Effector memory CD4-positive, alpha-beta T cell (primary cell): ENCODE data around the gene MS4A10.

Experiments
- DNase-seq, 3 donors: peaks; one replicate each; pipeline ENCODE4 v3.0.0-alpha.2; 2020
- H3K27ac ChIP-seq: 2 replicates; pipeline ENCODE4 v1.7.0; 2013; ENCODE audit warnings: mild to moderate bottlenecking, low read length, moderate library complexity; ENCODE audit not compliant: insufficient read depth, poor library complexity, severe bottlenecking
- H3K27me3 ChIP-seq: replicated peaks from 2 replicates; pipeline ENCODE4 v1.7.0; 2013; ENCODE audit warnings: mild to moderate bottlenecking, low read length; ENCODE audit not compliant: insufficient read depth, control insufficient read depth, poor library complexity, severe bottlenecking
- H3K36me3 ChIP-seq: 2 replicates; pipeline ENCODE4 v1.7.0; 2013; ENCODE audit warnings: mild to moderate bottlenecking, low read length, moderate library complexity; ENCODE audit not compliant: control insufficient read depth, insufficient read depth
- H3K4me1 ChIP-seq: 2 replicates; pipeline ENCODE4 v1.7.0; 2013; ENCODE audit warnings: low read length, mild to moderate bottlenecking; ENCODE audit not compliant: control insufficient read depth, insufficient read depth, poor library complexity, severe bottlenecking
- H3K4me3 ChIP-seq: 2 replicates; pipeline ENCODE4 v1.7.0; 2013; ENCODE audit warnings: low read length, low read depth, mild to moderate bottlenecking; ENCODE audit not compliant: insufficient read depth, poor library complexity, severe bottlenecking
- H3K9me3 ChIP-seq: 2 replicates; pipeline ENCODE4 v1.7.0; 2013; ENCODE audit warnings: mild to moderate bottlenecking, low read length, moderate library complexity; ENCODE audit not compliant: control insufficient read depth

MS4A10 gene

GRCh38 chr11:60783141-60783484 is 2.0 kb upstream of the MS4A10 start:
- Histone ChIP-seq H3K9me3 (no peaks in the 10 kb centered on the region), H3K4me1 (no peaks in the 10 kb centered on the region), H3K27ac (no peak overlapping the region), H3K4me3 (no peak overlapping the region), H3K36me3 (no peaks in the 10 kb centered on the region), H3K27me3 (no peaks in the 10 kb centered on the region)
- DNase-seq, result no peak

- no peak for DNase-seq
- H3K9me3 ChIP-seq, result no peaks in the 10 kb centered on the region
Observed at GRCh38 chr11:60783911-60784310, 1.2 kb upstream of the MS4A10 start.

GRCh38 chr11:60785806-60786361 is 751 bp downstream of the MS4A10 start:
- Histone ChIP-seq H3K27ac (no peak overlapping the region), H3K4me3 (no peak overlapping the region), H3K9me3 (no peaks in the 10 kb centered on the region), H3K36me3 (no peaks in the 10 kb centered on the region), H3K27me3 (no peaks in the 10 kb centered on the region), H3K4me1 (no peaks in the 10 kb centered on the region)
- DNase-seq, result no peak

More at GRCh38 chr11:60783911-60784310, 1.2 kb upstream of the MS4A10 start:
- H3K27ac ChIP-seq, result no peak overlapping the region
- no peaks in the 10 kb centered on the region for H3K27me3 ChIP-seq
- H3K4me1 ChIP-seq, result no peaks in the 10 kb centered on the region
- no peak overlapping the region for H3K4me3 ChIP-seq
- H3K36me3 ChIP-seq, result no peaks in the 10 kb centered on the region

GRCh38 chr11:60786811-60787567 is 1.9 kb downstream of the MS4A10 start:
- H3K27ac ChIP-seq, result no peak overlapping the region
- no peaks in the 10 kb centered on the region for H3K4me1 ChIP-seq
- H3K36me3 ChIP-seq, result no peaks in the 10 kb centered on the region
- DNase-seq, result no peak
- H3K27me3 ChIP-seq, result no peaks in the 10 kb centered on the region
- H3K4me3 ChIP-seq, result no peak overlapping the region
- H3K9me3 ChIP-seq, result no peaks in the 10 kb centered on the region

- H3K4me1 ChIP-seq, result no peaks in the 10 kb centered on the region
- no peaks in the 10 kb centered on the region for H3K36me3 ChIP-seq
- DNase-seq, result no peak
- no peaks in the 10 kb centered on the region for H3K9me3 ChIP-seq
- H3K4me3 ChIP-seq, result no peak overlapping the region
- H3K27me3 ChIP-seq, result no peaks in the 10 kb centered on the region
- no peak overlapping the region for H3K27ac ChIP-seq
Observed at GRCh38 chr11:60788401-60789125, 3.4 kb downstream of the MS4A10 start.

GRCh38 chr11:60790726-60791125 is 5.6 kb downstream of the MS4A10 start:
- DNase-seq, result no peak
- Histone ChIP-seq H3K4me1 (no peaks in the 10 kb centered on the region), H3K9me3 (no peaks in the 10 kb centered on the region), H3K27me3 (no peaks in the 10 kb centered on the region), H3K4me3 (no peak overlapping the region), H3K27ac (no peak overlapping the region), H3K36me3 (no peaks in the 10 kb centered on the region)

GRCh38 chr11:60791153-60791933 is 6.2 kb downstream of the MS4A10 start:
- Histone ChIP-seq H3K9me3 (no peaks in the 10 kb centered on the region), H3K4me1 (no peaks in the 10 kb centered on the region), H3K27ac (no peak overlapping the region), H3K36me3 (no peaks in the 10 kb centered on the region), H3K27me3 (no peaks in the 10 kb centered on the region), H3K4me3 (no peak overlapping the region)
- no peak for DNase-seq

- DNase-seq, result no peak
- Histone ChIP-seq H3K27me3 (no peaks in the 10 kb centered on the region), H3K4me3 (no peak overlapping the region), H3K4me1 (no peaks in the 10 kb centered on the region), H3K36me3 (no peaks in the 10 kb centered on the region), H3K9me3 (no peaks in the 10 kb centered on the region), H3K27ac (no peak overlapping the region)
Observed at GRCh38 chr11:60792521-60792920, 7.4 kb downstream of the MS4A10 start.

- no peak overlapping the region for H3K4me3 ChIP-seq
- H3K9me3 ChIP-seq, result no peaks in the 10 kb centered on the region
- no peaks in the 10 kb centered on the region for H3K4me1 ChIP-seq
- H3K27me3 ChIP-seq, result peaks cover 3% of the 10 kb centered on the region
- H3K27ac ChIP-seq, result no peak overlapping the region
- no peak for DNase-seq
- no peaks in the 10 kb centered on the region for H3K36me3 ChIP-seq
Observed at GRCh38 chr11:60795291-60795690, 10.2 kb downstream of the MS4A10 start.
